Measurements from ENCODE around the gene CDC5L.

DNA sequence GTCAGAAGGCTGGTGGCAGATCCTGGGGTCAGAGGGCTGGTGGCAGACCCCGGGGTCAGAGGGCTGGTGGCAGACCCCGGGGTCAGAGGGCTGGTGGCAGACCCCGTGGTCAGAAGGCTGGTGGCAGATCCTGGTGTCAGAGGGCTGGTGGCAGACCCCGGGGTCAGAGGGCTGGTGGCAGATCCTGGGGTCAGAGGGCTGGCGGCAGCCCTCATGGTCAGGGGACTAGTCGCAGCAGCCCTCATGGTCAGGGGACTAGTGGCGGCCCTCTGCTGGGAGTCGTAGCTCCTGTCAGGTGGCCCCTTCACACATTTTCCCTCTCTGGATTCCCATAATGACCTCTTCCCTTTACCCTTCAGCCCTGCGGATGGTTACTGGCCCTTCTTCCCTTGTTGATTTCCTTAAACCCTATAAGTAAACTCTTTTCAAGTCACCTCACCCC is 86.7 kb downstream of the CDC5L start:
- no peak for TF ChIP-seq CTCF (IDR thresholded peaks at IDR 0.05)
- no peak for TF ChIP-seq POLR2A (IDR thresholded peaks at IDR 0.05)
- TF ChIP-seq EP300 (IDR thresholded peaks at IDR 0.05): no peak

Measured in upper lobe of left lung (tissue), 4 donors.